Fibroblast of lung (primary cell): Measurements from ENCODE around the gene NUTM2B. TPM values are rescaled to one million over a fixed set of nuclear protein-coding genes. Genes with fewer than 3 reads are reported as not detected.
A peak's percentile ranks its signal among the peaks of the same experiment; 100 is the strongest.
"Not testable (repeated sequence)": the region's sequence is repeated elsewhere in the genome, so short reads cannot be mapped to it uniquely, and the experiment has no call there.

Experiments
- DNase-seq, 2 donors: peaks; one replicate each; pipeline versions ENCODE4 v3.0.0 to v3.0.0-alpha.2; 2010; ENCODE audit warnings: low read depth in 2 of 2
- H2AFZ ChIP-seq: 2 replicates; pipeline ENCODE4 v1.5.1; 2012; ENCODE audit warnings: low read length, control low read depth, inconsistent platforms
- H3K27ac ChIP-seq: 2 replicates; pipeline ENCODE4 v1.5.1; 2011; ENCODE audit warnings: low read length, control low read depth; ENCODE audit not compliant: insufficient read depth
- H3K27me3 ChIP-seq: 2 replicates; pipeline ENCODE4 v1.5.1; 2011; ENCODE audit warnings: mild to moderate bottlenecking, low read length; ENCODE audit not compliant: control insufficient read depth, insufficient read depth
- H3K36me3 ChIP-seq: 2 replicates; pipeline ENCODE4 v1.5.1; 2011; ENCODE audit warnings: low read length; ENCODE audit not compliant: control insufficient read depth, insufficient read depth
- H3K4me1 ChIP-seq: 2 replicates; pipeline ENCODE4 v1.5.1; 2011; ENCODE audit warnings: low read length; ENCODE audit not compliant: control insufficient read depth, insufficient read depth; ENCODE audit errors: extremely low read depth
- H3K4me2 ChIP-seq: 2 replicates; pipeline ENCODE4 v1.5.1; 2011; ENCODE audit warnings: low read length, control low read depth; ENCODE audit not compliant: insufficient read depth; ENCODE audit errors: extremely low read depth
- H3K4me3 ChIP-seq, 4 experiments: fragments of 200-600 bp in 1 of 4; sonication (generic) in 1 of 4; replicated peaks in 1 of 4; 2 replicates each; pipeline ENCODE4 v1.5.1; 2011 to 2016; ENCODE audit warnings: low read length in 4 of 4, low read depth in 3 of 4, mild to moderate bottlenecking in 3 of 4, control low read depth in 2 of 4, inconsistent platforms in 1 of 4, mixed read lengths in 1 of 4; ENCODE audit not compliant: insufficient read depth in 1 of 4; ENCODE audit errors: control extremely low read depth in 1 of 4
- H3K79me2 ChIP-seq: 2 replicates; pipeline ENCODE4 v1.5.1; 2012; ENCODE audit warnings: mild to moderate bottlenecking, low read length, inconsistent platforms; ENCODE audit not compliant: control insufficient read depth, insufficient read depth
- H3K9ac ChIP-seq: 2 replicates; pipeline ENCODE4 v1.5.1; 2011; ENCODE audit warnings: mild to moderate bottlenecking, low read length, control low read depth; ENCODE audit not compliant: insufficient read depth
- H3K9me3 ChIP-seq: 2 replicates; pipeline ENCODE4 v1.5.1; 2012; ENCODE audit warnings: low read depth, low read length; ENCODE audit not compliant: control insufficient read depth, insufficient read depth
- H4K20me1 ChIP-seq: 2 replicates; pipeline ENCODE4 v1.5.1; 2011; ENCODE audit warnings: low read length; ENCODE audit not compliant: control insufficient read depth, insufficient read depth; ENCODE audit errors: extremely low read depth
- polyA plus RNA-seq, 2 donors: library from polyadenylated mRNA; depleted of rRNA in 1 of 2; stranded (reverse) in 1 of 2; unstranded in 1 of 2; fragments of >200 nt; gene quantifications; 2 replicates each; pipeline ENCODE4 v1.2.1, GENCODE V29; 2011 to 2012; ENCODE audit warnings: missing spikeins in 1 of 2
- total RNA-seq: library from RNA; depleted of rRNA; stranded (reverse); fragments of >200 nt; gene quantifications from 2 replicates; pipeline ENCODE4 v1.2.1, GENCODE V29; 2014
- TF ChIP-seq, protein P1 (sequence below), 2 donors: IDR thresholded peaks in 1 of 2; conservative IDR thresholded peaks in 1 of 2; 1 replicate in 1 of 2; 2 replicates in 1 of 2; pipeline ENCODE4 v1.5.1; 2011 to 2012; ENCODE audit warnings: low read length in 2 of 2, control low read depth in 1 of 2, inconsistent platforms in 1 of 2, low read depth in 1 of 2, mild to moderate bottlenecking in 1 of 2

NUTM2B gene
- total and polyA plus RNA-seq, 2 donors (not counting 1 experiment from before 2014, with no cell fraction given), result 0.33 TPM

DNA sequence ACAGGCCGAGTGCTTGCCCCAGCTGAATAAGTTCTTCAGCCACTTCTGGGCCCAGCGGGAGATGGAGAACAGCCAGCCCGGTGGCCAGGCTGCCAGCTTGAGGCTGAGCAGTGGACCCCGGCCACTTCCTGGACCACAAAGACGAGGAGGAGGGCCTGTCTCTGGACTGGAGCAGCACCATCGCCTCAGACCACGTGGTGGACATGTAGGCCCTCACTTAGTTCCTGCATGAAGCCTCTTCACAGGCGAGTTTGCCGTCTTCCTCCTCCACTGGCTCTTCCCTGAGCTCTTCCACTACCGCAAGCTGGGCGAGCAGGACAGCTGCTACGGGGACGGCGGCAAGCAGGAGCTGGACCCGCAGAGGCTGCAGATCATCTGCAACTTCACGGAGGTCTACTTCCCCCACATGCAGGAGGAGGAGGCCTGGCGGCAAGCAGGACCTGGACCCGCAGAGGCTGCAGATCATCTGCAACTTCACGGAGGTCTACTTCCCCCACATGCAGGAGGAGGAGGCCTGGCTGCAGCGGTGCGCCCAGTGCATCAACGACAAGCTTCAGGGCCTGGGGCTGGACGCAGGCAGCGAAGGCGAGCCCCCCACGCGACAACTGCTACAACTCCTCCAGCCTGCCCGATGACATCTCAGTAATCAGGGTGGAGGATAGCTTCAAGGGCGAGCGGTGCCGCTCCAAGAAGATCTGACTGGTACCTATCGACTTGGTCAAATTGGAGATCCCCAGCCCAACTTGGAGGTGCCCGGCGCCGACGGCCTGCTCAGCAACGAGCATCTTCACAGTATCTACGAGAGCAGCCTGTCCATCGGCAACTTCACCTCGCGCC is 18.9 kb upstream of the NUTM2B start:
- H3K36me3 ChIP-seq, H4K20me1 ChIP-seq, DNase-seq, H3K9ac ChIP-seq, H3K4me3 ChIP-seq, H3K27me3 ChIP-seq, H3K27ac ChIP-seq, H3K9me3 ChIP-seq, H2AFZ ChIP-seq, H3K4me2 ChIP-seq, H3K4me1 ChIP-seq, H3K79me2 ChIP-seq: not testable (repeated sequence)

DNA sequence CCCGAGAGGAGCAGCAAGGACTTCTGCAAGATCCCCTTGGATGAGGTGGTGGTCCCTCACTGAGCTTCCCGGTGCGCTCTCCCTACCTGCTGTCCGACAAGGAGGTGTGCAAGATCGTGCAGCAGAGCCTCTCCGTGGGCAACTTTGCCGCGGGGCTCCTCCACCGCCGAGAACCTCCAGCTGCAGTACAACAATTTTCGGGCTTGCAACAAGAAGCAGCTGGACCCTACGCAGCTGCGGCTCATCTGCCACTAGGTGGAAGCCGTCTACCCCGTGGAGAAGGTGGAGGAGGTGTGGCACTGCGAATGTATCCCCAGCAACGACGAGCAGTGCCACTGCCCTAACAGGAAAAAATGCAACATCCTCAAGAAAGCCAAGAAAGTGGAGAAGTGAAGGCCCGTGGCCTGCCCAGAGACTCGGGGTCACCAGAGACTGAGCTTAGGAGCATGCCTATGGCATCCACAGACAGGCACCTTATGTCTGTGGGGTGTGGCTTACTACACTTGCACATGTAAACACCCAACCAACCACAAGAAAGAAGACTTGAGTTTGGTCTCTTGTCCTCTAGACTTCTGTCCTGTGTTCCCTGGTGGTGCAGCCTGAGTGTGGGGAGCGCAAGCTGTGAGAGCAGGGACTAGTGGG is 17.9 kb upstream of the NUTM2B start:
- not testable (repeated sequence) for H4K20me1 ChIP-seq, H3K4me2 ChIP-seq, H2AFZ ChIP-seq, H3K4me1 ChIP-seq, H3K79me2 ChIP-seq, H3K4me3 ChIP-seq, H3K9ac ChIP-seq, H3K9me3 ChIP-seq, H3K27me3 ChIP-seq, H3K27ac ChIP-seq, H3K36me3 ChIP-seq
- TF ChIP-seq, protein P1, sequence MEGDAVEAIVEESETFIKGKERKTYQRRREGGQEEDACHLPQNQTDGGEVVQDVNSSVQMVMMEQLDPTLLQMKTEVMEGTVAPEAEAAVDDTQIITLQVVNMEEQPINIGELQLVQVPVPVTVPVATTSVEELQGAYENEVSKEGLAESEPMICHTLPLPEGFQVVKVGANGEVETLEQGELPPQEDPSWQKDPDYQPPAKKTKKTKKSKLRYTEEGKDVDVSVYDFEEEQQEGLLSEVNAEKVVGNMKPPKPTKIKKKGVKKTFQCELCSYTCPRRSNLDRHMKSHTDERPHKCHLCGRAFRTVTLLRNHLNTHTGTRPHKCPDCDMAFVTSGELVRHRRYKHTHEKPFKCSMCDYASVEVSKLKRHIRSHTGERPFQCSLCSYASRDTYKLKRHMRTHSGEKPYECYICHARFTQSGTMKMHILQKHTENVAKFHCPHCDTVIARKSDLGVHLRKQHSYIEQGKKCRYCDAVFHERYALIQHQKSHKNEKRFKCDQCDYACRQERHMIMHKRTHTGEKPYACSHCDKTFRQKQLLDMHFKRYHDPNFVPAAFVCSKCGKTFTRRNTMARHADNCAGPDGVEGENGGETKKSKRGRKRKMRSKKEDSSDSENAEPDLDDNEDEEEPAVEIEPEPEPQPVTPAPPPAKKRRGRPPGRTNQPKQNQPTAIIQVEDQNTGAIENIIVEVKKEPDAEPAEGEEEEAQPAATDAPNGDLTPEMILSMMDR (conservative IDR thresholded peaks at IDR 0.05 in 1 of 2, IDR thresholded peaks at IDR 0.05 in 1 of 2; ENCODE audit: low read depth in 1 of 2, low read length in 2 of 2), result peak in 1 of 2 donors; percentile 16
- peak in 1 of 2 donors; percentile 17 for DNase-seq

DNA sequence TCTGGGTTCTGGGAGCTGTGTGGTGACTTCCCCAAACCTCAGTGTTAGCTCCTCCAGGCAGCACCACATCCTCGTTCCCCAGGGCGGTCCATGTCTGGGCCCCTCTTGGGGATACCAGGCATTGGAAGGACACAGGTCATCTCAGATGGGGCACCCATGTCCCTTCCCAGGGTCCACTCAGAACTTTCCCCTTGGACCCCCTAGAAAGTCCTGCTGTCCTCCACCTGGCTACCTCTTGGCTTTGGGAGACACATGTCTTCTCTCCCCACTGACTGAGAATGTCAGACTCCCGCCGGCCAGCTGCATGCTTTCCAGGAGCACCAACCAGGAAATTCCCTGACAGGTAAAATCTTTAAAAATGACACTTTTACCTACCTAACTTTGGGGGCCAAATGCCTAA is 16.4 kb upstream of the NUTM2B start:
- not testable (repeated sequence) for DNase-seq, H3K27me3 ChIP-seq, H3K9ac ChIP-seq

DNA sequence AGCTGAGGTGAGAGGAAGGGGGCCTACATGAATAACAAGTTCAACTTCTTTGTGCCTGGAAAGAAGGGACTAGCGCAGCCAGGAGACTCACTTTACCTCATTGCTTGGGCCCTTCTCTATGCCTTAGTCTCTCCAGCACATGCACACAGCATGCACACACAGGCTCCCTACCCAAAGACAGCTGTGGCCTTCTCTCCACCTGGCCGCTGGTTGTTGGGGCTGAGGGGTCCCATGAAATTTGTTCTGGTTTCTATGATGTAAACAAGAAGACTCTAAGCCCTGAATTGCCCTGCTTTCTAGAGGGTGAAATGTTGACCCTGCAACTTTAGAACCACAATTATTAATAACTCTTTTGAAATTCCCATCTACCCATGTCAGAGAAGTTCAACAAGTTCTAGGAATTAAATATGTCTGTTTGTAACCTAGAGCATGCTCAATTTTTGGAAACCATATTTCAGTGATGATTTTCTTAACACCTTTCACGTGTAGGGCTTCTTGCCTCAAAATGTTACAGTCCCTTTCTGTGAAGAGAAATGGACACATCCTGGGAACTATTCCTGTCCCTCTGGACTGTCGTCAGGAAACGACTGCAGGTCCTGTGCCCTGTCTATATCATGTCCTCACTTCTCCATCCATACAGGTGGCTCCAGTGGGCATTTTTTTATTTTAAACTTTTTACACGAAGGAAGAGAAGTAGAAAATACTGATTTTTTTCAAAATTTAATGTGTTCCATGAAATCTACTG is 15.4 kb upstream of the NUTM2B start:
- not testable (repeated sequence) for H3K27ac ChIP-seq, H3K4me1 ChIP-seq, H3K36me3 ChIP-seq, DNase-seq, H2AFZ ChIP-seq, H4K20me1 ChIP-seq, H3K79me2 ChIP-seq, H3K9me3 ChIP-seq, H3K4me2 ChIP-seq, H3K27me3 ChIP-seq, H3K4me3 ChIP-seq, H3K9ac ChIP-seq

More for the DNA sequence above, 16.4 kb upstream of the NUTM2B start:
- not testable (repeated sequence) for H3K4me2 ChIP-seq, H3K4me3 ChIP-seq, H3K9me3 ChIP-seq, H4K20me1 ChIP-seq, H3K4me1 ChIP-seq, H3K27ac ChIP-seq, H3K36me3 ChIP-seq, H3K79me2 ChIP-seq, H2AFZ ChIP-seq

DNA sequence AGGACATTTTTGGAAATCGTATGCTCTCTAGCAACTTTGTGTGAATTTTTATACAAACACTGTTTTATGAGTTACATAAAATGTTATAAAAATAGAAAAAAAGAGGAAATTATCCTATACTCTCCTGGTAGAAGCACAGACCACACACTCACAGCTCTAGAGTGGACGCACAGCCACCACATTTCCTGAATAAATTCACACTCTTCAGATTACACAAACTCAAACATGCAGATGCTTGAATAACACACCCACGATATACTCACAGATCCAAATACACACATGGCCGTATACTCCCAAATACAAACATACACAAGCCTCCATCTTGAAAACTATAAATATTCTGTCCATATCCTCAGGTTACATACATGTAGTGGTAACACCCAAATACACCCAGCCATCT is 14.2 kb upstream of the NUTM2B start:
- not testable (repeated sequence) for H2AFZ ChIP-seq, H3K4me2 ChIP-seq, H3K36me3 ChIP-seq, H3K9me3 ChIP-seq, H3K4me3 ChIP-seq, H3K79me2 ChIP-seq, H3K27me3 ChIP-seq, DNase-seq, H4K20me1 ChIP-seq, H3K9ac ChIP-seq, H3K27ac ChIP-seq, H3K4me1 ChIP-seq

DNA sequence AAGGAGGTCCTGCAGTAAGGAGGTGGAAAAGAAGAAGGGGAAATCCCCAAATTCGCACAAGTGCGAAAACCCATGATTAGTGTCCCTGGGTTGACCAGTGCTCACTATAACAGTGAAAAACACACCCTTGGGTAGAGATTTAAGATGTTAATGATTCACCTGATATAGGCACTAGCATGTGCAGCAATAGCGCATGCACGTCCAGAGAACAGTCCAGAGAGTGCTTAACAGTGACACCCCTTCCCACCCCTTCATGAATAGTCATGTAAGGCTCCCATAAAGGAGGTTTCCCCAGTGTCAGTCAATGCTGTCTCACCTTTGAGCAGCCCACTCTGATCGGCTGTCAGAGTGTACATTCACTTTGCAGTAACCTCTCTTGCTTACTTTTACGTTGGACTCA is 6.4 kb upstream of the NUTM2B start:
- not testable (repeated sequence) for DNase-seq, H3K4me3 ChIP-seq, H3K4me1 ChIP-seq, H3K27me3 ChIP-seq, H3K36me3 ChIP-seq, H2AFZ ChIP-seq, H3K27ac ChIP-seq, H3K4me2 ChIP-seq, H4K20me1 ChIP-seq, H3K9me3 ChIP-seq, H3K9ac ChIP-seq, H3K79me2 ChIP-seq
